ENCODE measurements around the gene PSMD11.
"Not testable (repeated sequence)": the region's sequence is repeated elsewhere in the genome, so short reads cannot be mapped to it uniquely, and the experiment has no call there.

Gene PSMD11

DNA sequence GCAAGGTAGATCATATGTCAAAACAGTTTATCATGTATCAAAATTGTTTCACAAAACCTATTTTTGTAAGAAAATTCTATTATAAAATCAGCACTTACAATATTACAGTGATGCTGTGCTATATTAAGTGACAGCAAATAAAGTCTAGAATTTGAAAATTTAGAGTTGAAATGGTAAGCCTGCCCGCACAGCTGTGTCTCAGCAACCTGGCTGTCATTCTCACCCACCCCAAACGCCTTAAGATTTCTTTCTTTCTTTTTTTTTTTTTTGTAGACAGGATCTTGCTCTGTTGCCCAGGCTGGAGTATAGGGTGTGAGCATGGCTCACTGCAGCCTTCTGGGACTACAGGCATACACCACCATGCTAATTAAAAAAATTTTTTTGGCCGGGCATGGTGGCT, 69.3 kb downstream of the PSMD11 start:
- no peak for DNase-seq (ENCODE audit: low read depth in 3 of 3)

DNA sequence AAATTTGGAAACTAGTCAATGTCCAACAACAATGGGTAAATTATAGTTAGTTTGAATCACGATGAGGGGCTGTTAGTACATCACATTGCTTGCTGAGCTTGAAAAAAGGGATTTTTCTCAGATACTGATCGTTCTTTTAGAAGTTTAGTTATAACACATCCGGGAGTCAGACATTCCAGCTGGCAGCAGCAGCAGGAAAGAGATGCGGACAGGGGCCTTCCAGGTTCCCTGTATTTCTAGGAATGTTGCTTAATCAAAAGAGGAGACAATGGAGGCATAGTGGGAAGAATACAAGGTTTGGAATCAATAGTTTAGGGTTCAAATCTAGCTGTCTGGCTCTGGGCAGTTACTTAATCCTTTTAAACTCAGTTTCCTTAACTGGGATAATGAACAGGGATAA, 70.3 kb downstream of the PSMD11 start:
- no peak for DNase-seq (ENCODE audit: low read depth in 3 of 3)

- DNase-seq (ENCODE audit: low read depth in 3 of 3): no peak
These were observed 71.5 kb downstream of the PSMD11 start for GRCh38 chr17:32515677-32516383.

- DNase-seq (ENCODE audit: low read depth in 3 of 3): no peak
These were observed 72.1 kb downstream of the PSMD11 start for GRCh38 chr17:32516450-32516849.

GRCh38 chr17:32516940-32517701, 72.8 kb downstream of the PSMD11 start:
- no peak for DNase-seq (ENCODE audit: low read depth in 3 of 3)

DNA sequence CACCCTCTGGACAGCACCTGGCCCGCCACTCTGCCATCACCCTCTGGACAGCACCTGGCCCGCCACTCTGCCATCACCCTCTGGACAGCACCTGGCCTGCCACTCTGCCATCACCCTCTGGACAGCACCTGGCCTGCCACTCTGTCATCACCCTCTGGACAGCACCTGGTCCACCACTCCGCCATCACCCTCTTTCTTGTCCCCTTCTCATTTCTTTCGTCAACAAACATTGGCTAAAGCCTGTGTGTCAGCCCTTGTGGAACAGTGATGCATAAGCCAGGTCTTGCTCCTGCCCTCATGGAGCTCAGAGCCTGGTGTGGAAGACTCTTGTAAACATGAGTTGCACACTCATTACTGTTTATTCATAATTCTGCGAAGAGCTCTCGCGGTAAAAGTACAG, 73.7 kb downstream of the PSMD11 start:
- DNase-seq (ENCODE audit: low read depth in 3 of 3): no peak

GRCh38 chr17:32518646-32519227, 74.4 kb downstream of the PSMD11 start:
- no peak for DNase-seq (ENCODE audit: low read depth in 3 of 3)

DNA sequence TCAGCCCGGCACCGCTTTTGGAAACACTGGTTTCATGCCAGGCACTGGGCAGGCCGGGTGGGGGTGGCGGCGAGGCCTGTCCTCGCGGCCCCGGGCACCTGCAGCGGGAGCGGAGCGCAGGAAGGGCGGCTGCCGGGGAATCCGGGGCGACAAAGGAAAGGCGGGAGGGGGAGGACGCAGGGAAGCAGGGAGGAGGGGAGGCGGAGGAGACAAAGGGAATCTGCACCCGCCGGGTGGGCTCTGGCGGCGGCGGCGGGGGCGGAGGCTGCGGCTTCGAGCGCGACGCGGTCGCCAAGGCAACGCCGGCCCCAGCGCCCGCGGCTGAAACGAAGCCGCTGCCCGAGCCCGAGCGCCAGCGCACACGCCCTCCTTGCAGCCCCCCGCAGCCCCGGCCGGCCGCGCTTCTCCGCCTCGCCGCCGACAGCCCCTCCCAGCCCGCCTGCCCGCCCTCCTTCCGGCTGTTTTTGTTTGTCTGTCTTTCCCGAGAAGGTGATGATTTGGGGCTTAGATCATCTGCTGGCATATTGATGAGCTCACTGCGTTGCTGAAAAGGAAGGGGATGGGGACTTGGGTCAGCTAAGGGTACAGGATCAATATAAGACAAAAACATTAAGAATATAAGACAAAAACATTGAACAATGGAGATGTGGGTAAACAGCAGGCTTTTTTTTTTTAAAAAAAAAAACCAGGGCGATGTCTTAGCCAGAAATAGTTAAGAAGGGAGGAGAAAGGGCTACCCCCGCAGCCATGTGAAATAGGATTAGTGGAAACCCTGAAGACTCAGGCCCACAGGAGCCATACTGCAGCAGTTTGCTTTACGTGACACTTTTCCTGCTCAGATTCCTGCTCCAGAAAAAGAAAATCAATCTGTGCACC, 75.2 kb downstream of the PSMD11 start:
- DNase-seq (ENCODE audit: low read depth in 3 of 3): peak in 2 of 3 donors; percentile 46 to 55

DNA sequence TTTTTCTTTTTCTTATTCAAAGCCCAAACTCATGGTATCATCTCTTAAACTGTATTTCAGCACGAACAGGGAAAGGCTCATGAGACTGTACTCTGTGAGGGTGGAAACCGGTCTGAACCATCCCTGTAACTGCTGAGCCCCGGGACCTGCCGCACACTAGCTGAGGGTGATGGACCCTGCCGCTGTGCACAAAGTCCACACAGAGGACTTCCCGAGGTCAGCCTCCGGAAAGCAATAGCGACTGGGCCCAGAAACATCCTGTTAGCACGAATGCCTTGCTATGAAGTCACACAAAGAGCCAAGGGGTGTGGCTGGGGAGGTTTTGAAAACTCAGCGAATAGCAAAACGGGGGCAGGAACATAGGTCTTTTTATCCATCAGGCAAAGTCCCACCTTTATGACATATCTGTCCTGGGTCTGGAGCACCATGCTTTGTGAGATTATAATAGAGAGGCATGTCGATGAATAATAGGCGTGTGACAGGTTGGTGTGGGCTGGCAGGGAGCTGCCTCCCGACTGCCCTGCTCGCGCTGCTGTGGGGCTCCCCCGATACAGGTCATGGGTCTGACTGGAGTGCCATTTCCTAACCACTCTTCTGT, 75.9 kb downstream of the PSMD11 start:
- peak in 1 of 3 donors; percentile 58 for DNase-seq (ENCODE audit: low read depth in 3 of 3)

DNA sequence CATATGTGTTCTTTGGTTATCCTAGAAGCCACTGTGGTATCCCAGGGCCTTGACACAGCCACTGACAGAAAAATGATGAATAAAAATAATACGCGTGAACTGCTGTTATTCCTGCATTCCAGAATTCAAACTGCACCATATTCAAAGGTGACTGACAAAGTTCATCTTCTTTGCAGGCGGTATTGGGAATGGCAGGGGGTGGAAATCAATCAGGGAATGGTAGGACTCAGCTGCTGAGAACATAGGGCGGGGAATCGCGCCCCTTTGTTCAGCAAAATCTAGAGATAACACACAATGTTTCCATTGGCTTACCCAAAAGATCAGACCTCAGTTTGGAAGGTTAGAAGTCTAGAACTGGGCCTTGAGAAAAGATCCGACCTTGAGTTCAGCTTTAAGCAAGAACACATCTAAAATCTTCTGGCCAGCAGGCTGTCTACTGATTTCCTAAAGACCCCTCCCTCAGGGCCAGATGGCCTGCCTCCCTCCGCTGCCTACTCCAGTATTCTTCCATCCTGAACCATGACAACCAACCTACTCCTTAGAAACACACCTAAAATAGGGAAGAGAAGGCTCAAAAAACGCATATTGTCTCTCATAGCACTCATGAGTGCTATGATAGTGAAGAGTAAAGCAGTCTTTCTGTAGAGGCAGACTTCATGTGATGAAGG, 76.6 kb downstream of the PSMD11 start:
- DNase-seq (ENCODE audit: low read depth in 3 of 3): no peak

- DNase-seq (ENCODE audit: low read depth in 3 of 3): no peak
These were observed 78.8 kb downstream of the PSMD11 start for GRCh38 chr17:32523017-32523680.

DNA sequence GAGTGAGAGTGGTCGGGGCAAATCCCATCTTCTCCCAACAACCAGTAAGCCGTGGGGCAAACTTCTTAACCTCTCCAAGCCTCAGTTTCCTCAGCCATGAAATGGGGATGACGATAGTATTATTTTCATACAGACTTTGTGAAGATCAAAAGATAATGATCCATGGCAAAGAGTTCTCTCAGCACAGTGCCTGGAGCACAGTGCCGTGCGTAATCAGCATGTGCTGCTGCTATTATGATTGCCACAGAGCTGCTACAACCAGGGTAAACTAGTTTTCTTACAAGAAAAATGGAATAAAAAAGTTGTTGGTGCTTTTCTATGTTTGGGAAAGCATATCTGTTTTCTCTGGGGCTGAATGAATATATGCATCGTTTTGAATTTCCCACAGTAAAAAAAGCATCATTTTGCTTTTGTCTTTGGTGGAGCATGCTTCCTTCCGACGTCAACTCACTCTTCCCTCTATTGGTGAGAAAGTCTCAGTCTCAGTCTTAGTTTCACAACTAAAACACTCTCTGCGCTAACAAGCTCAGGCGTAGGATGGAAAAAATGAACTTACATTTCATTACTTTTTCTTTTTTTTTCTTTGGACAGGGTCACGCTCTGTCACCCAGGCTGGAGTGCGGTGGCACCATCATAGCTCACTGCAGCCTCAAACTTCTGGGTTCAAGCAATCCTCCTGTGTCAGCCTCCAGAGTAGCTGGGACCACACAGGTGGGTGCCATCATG, 79.7 kb downstream of the PSMD11 start:
- no peak for DNase-seq (ENCODE audit: low read depth in 3 of 3)

DNA sequence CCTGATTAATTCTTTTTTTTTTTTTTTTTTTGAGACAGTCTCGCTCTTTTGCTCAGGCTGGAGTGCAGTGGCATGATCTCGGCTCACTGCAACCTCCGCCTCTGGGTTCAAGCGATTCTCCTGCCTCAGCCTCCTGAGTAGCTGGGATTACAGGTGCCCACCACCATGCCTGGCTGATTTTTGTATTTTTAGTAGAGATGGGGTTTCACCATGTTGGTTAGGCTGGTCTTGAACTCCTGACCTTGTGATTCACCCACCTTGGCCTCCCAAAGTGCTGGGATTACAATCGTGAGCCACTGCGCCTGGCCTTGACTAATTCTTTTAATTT, 80.2 kb downstream of the PSMD11 start:
- not testable (repeated sequence) for DNase-seq (ENCODE audit: low read depth in 3 of 3)

DNA sequence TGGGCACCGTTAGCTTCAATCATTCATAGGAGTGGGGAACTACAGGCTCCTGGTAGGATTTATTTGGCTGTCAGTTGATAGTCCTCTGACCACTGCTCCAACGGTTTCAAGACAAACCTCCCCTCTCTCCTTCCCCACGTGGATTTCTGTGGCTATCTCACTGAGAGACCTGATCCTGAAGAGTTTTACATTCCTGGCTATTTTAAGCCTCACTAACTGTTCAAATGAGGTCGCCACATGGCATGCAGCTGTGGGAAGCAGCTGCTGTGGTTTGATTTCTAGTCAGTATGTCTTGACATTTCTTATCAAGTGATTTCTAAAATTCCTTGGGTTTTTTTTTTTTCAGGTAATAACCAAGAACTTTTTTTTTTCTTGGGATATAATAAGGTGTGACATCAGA, 80.8 kb downstream of the PSMD11 start:
- no peak for DNase-seq (ENCODE audit: low read depth in 3 of 3)

GRCh38 chr17:32527146-32527545, 82.8 kb downstream of the PSMD11 start:
- no peak for DNase-seq (ENCODE audit: low read depth in 3 of 3)

DNA sequence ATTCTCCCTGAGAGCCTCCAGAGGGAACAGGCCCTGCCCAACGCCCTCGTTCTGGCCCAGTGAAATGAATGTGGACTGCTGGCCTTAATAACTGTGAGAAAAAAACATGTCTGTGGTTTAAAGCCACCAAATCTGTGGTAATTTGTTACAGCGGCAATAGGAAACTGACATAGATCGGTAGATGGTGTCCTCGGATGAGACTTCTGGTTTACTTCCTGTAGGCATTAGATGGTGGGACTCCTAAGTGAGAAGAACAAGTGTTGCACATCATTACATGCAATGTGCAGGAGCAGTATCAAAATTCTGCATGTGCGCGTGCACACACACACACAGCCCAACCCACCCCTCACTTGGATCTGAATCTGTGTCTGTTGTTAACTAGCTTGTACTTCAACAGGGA, 84.5 kb downstream of the PSMD11 start:
- no peak for DNase-seq (ENCODE audit: low read depth in 3 of 3)

GRCh38 chr17:32529604-32530003, 85.3 kb downstream of the PSMD11 start:
- DNase-seq (ENCODE audit: low read depth in 3 of 3): no peak
